ENCODE results near the gene LRRTM4. TPM values are rescaled to one million over a fixed set of nuclear protein-coding genes. Genes with fewer than 3 reads are reported as not detected.

Gene LRRTM4
- total RNA-seq, 2 experiments from 2014 or later = not detected

DNA sequence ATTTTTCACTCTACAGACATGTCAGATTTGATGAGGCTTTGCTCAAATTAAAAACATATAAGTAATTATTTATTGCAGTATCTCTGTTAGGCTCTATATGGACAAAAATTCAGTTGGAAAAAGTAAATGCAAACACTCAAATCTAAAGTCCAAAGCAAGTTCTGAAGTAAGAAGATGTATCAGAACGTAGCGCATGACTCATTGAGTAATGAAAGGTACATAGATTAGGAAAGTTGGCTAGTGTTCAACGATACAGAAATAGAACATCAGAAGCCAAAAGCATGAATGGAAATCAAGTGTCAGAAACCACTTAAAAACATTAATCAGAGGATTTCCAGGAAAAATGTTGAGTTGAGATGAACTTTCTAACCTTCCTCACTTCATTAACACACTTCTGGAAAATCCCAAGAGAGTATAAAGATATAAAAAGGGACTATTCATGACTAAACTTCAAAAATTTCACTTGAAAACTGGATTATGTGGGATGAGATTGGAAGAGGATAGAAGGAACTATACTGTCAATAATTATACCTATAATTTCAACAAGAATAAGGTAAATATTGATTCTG is 494.1 kb downstream of the LRRTM4 start:
- Mint-ChIP-seq H3K9me3 (ENCODE audit: low read depth) (peaks cover 20% of the 10 kb centered on the region), H3K4me3 (no peak overlapping the region), H3K27me3 (no peaks in the 10 kb centered on the region), H3K4me1 (no peaks in the 10 kb centered on the region), H3K36me3 (no peaks in the 10 kb centered on the region), H3K27ac (no peak overlapping the region)
- DNase-seq (no peak), ATAC-seq (no peak)
- CTCF ChIA-PET = no interaction called here

DNA sequence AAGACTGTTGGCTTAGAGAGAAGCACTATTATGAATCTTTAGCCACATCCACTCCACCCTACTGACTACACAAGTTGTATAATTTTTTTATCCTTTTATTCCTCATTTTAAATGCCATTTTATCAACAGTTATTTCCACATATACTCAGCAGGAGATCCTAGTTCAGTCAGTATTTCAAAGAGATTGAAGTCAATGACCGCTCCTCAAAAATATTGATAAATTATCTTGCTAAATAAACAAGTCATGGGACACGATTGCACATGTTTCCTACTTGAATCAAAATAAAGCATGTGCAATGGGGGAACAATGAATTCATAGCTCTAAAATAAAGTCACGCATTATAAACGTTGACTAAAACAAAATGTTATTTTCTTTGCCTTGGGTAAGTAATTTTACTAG is 496.5 kb downstream of the LRRTM4 start:
- H3K36me3 Mint-ChIP-seq = no peaks in the 10 kb centered on the region
- no peak for ATAC-seq
- CTCF ChIA-PET = no interaction called here

DNA sequence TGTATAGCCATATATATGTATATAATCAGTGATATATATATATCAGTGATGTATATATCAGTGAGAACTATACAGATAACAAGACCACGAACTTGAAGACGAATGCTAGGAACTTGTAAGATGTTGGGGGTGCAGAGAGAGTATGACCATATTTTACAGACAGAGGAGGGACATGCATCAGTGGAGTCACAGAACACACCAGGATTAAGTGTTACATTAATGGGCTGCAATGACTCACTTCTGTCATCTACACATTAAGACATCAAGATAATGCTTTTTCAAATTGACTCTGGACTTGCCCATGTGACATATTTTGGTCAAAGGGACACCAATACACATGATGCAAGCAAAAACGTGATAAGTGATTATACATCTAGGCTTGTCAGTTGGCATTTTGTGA is 501.0 kb downstream of the LRRTM4 start:
- Mint-ChIP-seq H3K36me3 (no peaks in the 10 kb centered on the region), H3K27me3 (no peaks in the 10 kb centered on the region), H3K4me1 (no peaks in the 10 kb centered on the region), H3K4me3 (no peak overlapping the region), H3K9me3 (ENCODE audit: low read depth) (peaks cover 4% of the 10 kb centered on the region), H3K27ac (no peak overlapping the region)
- CTCF ChIA-PET = no interaction called here
- DNase-seq (no peak), ATAC-seq (no peak)

More for the DNA sequence above, 496.5 kb downstream of the LRRTM4 start:
- Mint-ChIP-seq H3K27ac (no peak overlapping the region), H3K9me3 (ENCODE audit: low read depth) (peaks cover 17% of the 10 kb centered on the region), H3K4me1 (no peaks in the 10 kb centered on the region), H3K4me3 (no peak overlapping the region), H3K27me3 (no peaks in the 10 kb centered on the region)
- no peak for DNase-seq

DNA sequence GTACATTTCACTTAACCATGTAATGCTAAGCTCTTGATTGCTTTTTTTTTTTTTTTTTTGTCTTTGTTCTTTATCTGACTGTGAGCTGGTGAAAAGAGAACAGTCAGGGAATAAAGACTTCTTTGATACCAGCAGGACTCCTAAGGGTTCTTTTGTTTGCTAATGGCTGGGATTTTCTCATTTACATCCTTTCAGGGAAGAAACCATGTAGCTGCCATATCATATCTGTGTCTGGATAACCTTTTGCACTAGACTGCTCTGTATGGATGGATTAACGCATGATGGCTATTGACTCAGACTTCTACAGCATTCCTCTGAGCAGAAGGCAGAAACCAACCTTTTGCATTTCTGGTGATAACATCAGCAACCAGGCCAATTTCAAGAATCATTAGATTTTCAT is 504.0 kb downstream of the LRRTM4 start:
- no peaks in the 10 kb centered on the region for H3K4me1 Mint-ChIP-seq
- no peak overlapping the region for H3K4me3 Mint-ChIP-seq
- H3K36me3 Mint-ChIP-seq = no peaks in the 10 kb centered on the region

DNA sequence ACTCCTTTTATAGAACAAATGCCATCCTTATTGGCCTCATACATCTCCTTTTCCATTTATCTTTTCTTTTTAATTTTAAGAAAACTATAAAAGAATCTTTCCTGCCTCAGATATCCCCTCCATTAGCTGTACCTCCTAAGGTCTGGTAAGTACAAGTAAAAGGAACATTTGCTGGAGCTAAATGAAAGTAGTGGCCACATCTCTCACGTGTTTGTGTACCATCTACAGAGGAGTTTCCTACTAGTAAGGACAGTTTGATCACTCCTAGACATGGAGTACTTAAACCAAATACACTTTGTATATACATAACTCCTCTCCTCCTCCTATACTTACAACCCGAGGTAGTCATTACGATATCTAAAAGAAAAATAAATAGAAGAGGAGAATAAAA is 504.8 kb downstream of the LRRTM4 start:
- Mint-ChIP-seq H3K4me3 (no peak overlapping the region), H3K9me3 (ENCODE audit: low read depth) (peaks cover 3% of the 10 kb centered on the region), H3K4me1 (no peaks in the 10 kb centered on the region), H3K27ac (no peak overlapping the region), H3K27me3 (no peaks in the 10 kb centered on the region), H3K36me3 (no peaks in the 10 kb centered on the region)
- no peak for DNase-seq
- CTCF ChIA-PET = no interaction called here
- no peak for ATAC-seq

More for the DNA sequence above, 504.0 kb downstream of the LRRTM4 start:
- Mint-ChIP-seq H3K27me3 (no peaks in the 10 kb centered on the region), H3K9me3 (ENCODE audit: low read depth) (peaks cover 3% of the 10 kb centered on the region), H3K27ac (no peak overlapping the region)
- ATAC-seq (no peak), DNase-seq (no peak)
- CTCF ChIA-PET = no interaction called here

DNA sequence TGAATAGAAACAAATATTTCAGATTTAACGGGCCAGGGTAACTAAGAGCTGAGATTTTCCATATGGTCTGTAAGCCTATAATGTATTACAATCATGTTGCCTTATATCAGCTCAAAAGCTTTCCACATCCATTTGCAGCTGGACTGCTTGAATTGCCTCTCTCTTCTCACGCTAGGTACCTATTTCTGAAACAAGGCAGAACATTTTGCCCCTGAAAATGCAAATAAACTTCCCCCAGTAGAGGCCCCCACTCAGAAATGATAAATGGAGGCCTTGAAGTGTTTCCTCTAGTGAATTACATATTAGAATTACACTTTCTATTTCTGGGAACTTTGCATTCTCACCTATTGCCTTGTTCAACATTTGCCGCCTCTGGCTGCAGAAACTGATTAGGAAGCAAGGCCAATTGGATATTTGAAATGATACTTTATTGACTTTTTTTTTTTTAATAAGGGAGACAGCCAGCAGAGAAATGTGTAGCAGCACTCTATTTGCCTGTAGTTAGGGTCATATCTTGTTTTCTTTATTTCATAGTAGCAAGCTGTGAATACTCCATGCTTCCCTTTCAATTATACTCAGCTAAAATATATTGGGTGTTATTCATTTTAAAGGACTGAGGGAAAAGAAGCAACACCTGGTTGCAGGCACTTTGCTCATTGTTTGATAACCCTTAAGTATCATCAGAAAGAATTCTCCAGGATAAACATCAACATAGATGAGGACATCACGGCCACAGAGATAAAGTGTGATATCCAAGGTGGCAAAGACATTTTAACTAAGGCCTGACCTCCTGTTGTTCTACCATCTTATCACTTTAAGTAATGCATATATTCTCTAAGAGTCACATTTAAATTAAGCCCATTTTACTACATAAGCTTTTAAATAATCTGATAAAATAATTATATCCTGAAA is 505.5 kb downstream of the LRRTM4 start:
- no peaks in the 10 kb centered on the region for H3K36me3 Mint-ChIP-seq
- H3K4me1 Mint-ChIP-seq = no peaks in the 10 kb centered on the region
- no peaks in the 10 kb centered on the region for H3K27me3 Mint-ChIP-seq
- no peak for ATAC-seq
- no peak overlapping the region for H3K4me3 Mint-ChIP-seq
- no peak for DNase-seq
- no peak overlapping the region for H3K27ac Mint-ChIP-seq
- H3K9me3 Mint-ChIP-seq (ENCODE audit: low read depth) = peaks cover under 1% of the 10 kb centered on the region
- CTCF ChIA-PET = no interaction called here

DNA sequence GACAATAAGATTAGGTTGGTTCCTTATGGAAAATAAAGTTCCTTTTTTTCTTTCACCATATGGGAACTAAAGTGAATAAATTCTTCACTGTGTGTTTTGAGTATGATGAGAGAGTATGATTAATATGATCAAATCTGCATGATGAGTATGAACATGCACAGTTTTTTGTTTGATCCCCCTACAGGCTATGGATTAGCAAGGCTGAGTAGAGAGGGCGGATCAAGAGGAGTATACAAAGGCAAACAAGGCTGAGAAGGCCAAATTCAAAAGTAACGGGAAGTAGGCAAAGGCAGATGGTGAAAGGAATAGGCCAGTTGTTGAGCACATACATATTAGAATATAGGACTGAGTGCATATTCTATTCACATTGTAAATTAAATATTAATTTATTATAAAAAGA is 508.2 kb downstream of the LRRTM4 start:
- no peaks in the 10 kb centered on the region for H3K36me3 Mint-ChIP-seq
- no peak for DNase-seq
- ATAC-seq = no peak
- no peaks in the 10 kb centered on the region for H3K4me1 Mint-ChIP-seq
- H3K27me3 Mint-ChIP-seq = no peaks in the 10 kb centered on the region
- CTCF ChIA-PET = no interaction called here
- no peak overlapping the region for H3K27ac Mint-ChIP-seq
- no peak overlapping the region for H3K4me3 Mint-ChIP-seq
- peaks cover 12% of the 10 kb centered on the region for H3K9me3 Mint-ChIP-seq (ENCODE audit: low read depth)

DNA sequence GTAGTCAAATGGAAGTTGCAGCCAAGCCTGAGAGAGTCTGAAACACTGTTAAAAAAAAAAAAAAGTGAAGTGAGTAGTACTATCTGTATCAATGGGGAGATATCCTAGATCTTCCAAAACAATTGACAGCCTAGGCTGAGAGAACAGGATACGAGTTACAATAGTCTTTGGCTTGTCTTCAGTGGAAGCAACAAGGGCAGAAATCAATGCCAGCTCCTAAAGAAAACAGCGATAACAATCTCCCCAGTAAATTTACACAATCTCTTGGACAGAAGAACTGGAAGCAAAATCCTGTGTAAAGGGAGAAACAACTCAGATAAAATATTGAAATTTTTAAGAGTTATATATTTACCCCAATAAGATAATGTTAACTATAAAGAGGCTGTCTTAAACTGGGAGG is 508.7 kb downstream of the LRRTM4 start:
- DNase-seq (no peak), ATAC-seq (no peak)
- Mint-ChIP-seq H3K4me1 (no peaks in the 10 kb centered on the region), H3K27me3 (no peaks in the 10 kb centered on the region), H3K36me3 (no peaks in the 10 kb centered on the region), H3K4me3 (no peak overlapping the region), H3K27ac (no peak overlapping the region), H3K9me3 (ENCODE audit: low read depth) (peaks cover 12% of the 10 kb centered on the region)
- CTCF ChIA-PET = no interaction called here

DNA sequence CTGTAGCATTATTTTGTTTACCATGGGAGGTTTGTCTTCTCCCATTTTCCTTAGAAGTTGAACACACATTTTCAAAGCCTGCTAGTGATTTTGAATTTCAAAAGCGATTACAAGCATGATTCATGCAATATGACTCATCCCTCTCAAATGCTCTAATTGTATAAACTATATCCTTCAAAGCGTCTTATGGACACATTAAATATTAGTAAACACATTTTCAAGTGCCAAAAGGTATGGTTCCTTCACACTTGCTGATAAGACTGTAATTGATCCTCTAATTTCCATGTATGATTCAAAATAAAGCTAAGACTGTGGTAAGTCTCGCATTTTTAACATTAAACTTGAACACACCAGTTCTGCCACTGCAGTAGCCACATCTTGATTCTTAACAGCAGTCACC is 512.9 kb downstream of the LRRTM4 start:
- Mint-ChIP-seq H3K9me3 (ENCODE audit: low read depth) (peaks cover 20% of the 10 kb centered on the region), H3K27ac (no peak overlapping the region), H3K36me3 (no peaks in the 10 kb centered on the region), H3K27me3 (no peaks in the 10 kb centered on the region), H3K4me1 (no peaks in the 10 kb centered on the region), H3K4me3 (no peak overlapping the region)
- DNase-seq = no peak
- CTCF ChIA-PET = no interaction called here
- ATAC-seq = no peak

DNA sequence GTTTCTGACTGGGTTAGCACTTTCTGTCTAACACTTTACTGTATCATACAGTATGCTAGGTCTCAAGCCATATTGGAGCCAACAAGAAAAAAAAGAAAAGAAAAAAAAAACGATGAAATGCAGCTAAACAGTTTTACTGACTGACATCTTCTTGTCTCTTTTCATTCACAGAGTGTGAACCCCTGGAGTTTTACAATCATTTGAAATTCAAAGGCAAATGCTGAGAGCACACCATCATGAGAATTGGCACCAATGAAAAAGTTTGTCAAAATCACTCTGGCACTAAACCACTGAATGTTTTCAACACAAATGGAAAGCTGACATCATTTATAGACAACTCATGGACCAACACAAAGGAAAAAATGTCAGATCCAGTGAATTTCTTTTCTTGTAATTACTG is 513.3 kb downstream of the LRRTM4 start:
- CTCF ChIA-PET = no interaction called here
- ATAC-seq (no peak), DNase-seq (no peak)
- Mint-ChIP-seq H3K27ac (no peak overlapping the region), H3K4me3 (no peak overlapping the region), H3K4me1 (no peaks in the 10 kb centered on the region), H3K36me3 (no peaks in the 10 kb centered on the region), H3K9me3 (ENCODE audit: low read depth) (peaks cover 20% of the 10 kb centered on the region), H3K27me3 (no peaks in the 10 kb centered on the region)

DNA sequence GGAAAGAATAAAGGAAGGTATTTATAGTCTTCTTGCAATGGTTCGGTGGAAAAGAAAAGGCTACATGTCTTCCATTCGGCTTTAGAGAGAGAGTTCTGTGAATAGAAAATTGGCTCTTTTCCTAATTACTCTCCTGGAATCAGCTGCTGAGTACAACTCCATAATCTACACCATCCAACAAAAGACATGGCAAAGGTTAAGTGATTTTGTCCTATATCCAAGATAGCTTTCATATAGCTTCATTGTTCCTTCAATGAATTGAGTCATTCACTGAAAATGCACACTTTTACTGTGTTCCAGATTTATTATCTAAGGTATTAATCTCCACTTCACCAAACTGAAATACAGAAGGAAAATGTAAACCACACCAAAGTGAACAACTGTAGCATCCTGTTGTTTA is 514.5 kb downstream of the LRRTM4 start:
- DNase-seq (no peak), ATAC-seq (no peak)
- Mint-ChIP-seq H3K9me3 (ENCODE audit: low read depth) (peaks cover 20% of the 10 kb centered on the region), H3K27ac (no peak overlapping the region), H3K36me3 (no peaks in the 10 kb centered on the region), H3K27me3 (no peaks in the 10 kb centered on the region), H3K4me3 (no peak overlapping the region), H3K4me1 (no peaks in the 10 kb centered on the region)
- CTCF ChIA-PET = no interaction called here

DNA sequence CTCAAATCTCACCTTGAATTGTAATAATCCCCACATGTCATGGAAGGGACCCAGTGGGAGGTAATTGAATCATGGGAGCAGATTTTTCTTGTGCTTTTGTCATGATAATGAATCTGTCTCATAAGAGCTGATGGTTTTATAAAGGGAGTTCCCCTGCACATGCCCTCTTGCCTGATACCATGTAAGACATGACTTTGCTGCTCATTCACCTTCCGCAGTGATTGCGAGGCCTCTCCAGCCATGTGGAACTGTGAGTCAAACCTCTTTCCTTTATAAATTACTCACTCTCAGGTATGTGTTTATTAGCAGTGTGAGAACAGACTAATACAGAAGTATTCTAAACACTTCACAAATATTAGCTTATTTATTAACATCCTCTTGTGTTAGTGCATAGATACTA is 516.7 kb downstream of the LRRTM4 start:
- ATAC-seq (no peak), DNase-seq (no peak)
- CTCF ChIA-PET = no interaction called here
- no peaks in the 10 kb centered on the region for H3K27me3 Mint-ChIP-seq
- peaks cover 16% of the 10 kb centered on the region for H3K9me3 Mint-ChIP-seq (ENCODE audit: low read depth)
- no peak overlapping the region for H3K4me3 Mint-ChIP-seq
- no peaks in the 10 kb centered on the region for H3K4me1 Mint-ChIP-seq
- H3K36me3 Mint-ChIP-seq = no peaks in the 10 kb centered on the region
- H3K27ac Mint-ChIP-seq = no peak overlapping the region

DNA sequence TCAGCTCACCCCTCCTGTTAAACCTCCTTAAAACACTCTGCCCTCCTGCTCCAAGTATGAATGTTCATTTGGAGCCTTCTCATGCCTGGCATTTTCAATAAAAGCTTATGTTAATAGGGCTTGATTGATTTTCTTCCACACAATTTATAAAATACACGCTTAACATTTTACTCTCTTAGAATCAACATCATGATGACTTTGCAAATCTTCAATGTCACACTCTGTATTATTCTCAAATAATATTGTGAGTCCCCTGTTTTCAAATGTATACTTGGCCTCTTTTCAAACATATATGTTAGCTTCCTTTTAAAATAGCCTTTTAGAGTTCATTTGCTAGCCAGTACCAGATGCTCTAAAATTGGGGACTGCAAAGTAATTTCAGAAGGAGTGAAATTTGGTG is 520.3 kb downstream of the LRRTM4 start:
- CTCF ChIA-PET = no interaction called here
- no peaks in the 10 kb centered on the region for H3K36me3 Mint-ChIP-seq
- no peaks in the 10 kb centered on the region for H3K27me3 Mint-ChIP-seq
- no peak for ATAC-seq
- no peak for DNase-seq
- H3K4me3 Mint-ChIP-seq = no peak overlapping the region
- H3K27ac Mint-ChIP-seq = no peak overlapping the region
- H3K9me3 Mint-ChIP-seq (ENCODE audit: low read depth) = peaks cover 13% of the 10 kb centered on the region
- no peaks in the 10 kb centered on the region for H3K4me1 Mint-ChIP-seq

DNA sequence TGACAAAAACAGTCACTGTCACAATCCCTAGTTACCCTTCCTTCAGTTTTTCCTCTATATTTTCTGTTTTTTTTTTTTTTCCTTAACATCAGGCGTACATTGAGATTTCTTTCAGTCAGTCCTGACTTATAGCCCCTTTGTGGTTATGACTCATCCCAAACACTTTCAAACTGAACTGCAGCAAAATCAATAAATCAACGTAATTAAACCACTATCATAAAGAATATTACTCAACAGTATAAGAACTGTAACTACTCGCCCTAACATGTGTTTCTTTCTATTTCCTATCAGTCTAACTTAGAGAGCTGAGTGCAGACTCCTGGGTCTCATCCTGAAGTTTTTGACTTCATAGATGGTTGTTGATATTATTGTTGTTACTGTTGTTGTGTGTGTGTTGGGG is 523.5 kb downstream of the LRRTM4 start:
- H3K4me3 Mint-ChIP-seq = no peak overlapping the region
- CTCF ChIA-PET = no interaction called here

More for the DNA sequence above, 523.5 kb downstream of the LRRTM4 start:
- no peaks in the 10 kb centered on the region for H3K4me1 Mint-ChIP-seq
- no peaks in the 10 kb centered on the region for H3K36me3 Mint-ChIP-seq
- H3K9me3 Mint-ChIP-seq (ENCODE audit: low read depth) = peaks cover 5% of the 10 kb centered on the region
- H3K27me3 Mint-ChIP-seq = no peaks in the 10 kb centered on the region
- DNase-seq (no peak), ATAC-seq (no peak)
- H3K27ac Mint-ChIP-seq = no peak overlapping the region
